Prostate gland (tissue), 2 donors: ENCODE data around the gene PIEZO2.

ENCODE experiments used
- POLR2A ChIP-seq: fragments of 450-650 bp; IDR thresholded peaks from one replicate; pipeline ENCODE4 v1.6.1; 2016; ENCODE audit warnings: antibody characterized with exemption, mild to moderate bottlenecking
- TF ChIP-seq, protein P1 (sequence below), 4 experiments: fragments of 200-600 bp in 2 of 4; fragments of 450-650 bp in 2 of 4; sonication (generic) in 2 of 4; IDR thresholded peaks; 1 replicate in 3 of 4; 2 replicates in 1 of 4; pipeline ENCODE4 v1.5.1; 2016 to 2019; ENCODE audit warnings: antibody characterized with exemption in 4 of 4, mild to moderate bottlenecking in 2 of 4, moderate library complexity in 2 of 4

DNA sequence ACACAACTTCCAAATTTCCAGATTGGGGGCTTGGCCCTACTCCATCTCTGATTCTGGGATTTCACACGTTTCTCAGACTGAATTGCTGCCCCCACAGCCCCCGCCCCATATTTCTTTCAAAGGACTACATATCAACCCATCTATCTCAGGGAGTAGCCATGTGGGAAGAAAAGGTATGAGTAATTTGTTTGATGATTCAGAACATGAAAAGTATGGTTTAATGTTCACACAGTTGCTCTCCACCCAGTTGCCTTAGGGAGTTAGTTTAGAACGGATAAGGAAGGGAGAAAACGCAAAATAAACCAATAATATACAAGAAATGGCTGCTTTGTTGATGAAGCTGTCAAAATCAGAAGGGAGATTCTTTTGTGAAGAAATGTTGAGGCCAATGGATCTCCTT lies 145.1 kb downstream of the PIEZO2 start:
- TF ChIP-seq, protein P1, sequence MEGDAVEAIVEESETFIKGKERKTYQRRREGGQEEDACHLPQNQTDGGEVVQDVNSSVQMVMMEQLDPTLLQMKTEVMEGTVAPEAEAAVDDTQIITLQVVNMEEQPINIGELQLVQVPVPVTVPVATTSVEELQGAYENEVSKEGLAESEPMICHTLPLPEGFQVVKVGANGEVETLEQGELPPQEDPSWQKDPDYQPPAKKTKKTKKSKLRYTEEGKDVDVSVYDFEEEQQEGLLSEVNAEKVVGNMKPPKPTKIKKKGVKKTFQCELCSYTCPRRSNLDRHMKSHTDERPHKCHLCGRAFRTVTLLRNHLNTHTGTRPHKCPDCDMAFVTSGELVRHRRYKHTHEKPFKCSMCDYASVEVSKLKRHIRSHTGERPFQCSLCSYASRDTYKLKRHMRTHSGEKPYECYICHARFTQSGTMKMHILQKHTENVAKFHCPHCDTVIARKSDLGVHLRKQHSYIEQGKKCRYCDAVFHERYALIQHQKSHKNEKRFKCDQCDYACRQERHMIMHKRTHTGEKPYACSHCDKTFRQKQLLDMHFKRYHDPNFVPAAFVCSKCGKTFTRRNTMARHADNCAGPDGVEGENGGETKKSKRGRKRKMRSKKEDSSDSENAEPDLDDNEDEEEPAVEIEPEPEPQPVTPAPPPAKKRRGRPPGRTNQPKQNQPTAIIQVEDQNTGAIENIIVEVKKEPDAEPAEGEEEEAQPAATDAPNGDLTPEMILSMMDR (IDR thresholded peaks at IDR 0.05), result no peak
- no peak for TF ChIP-seq POLR2A
